Measurements from ENCODE around the gene KIFBP.

The KIFBP gene

DNA sequence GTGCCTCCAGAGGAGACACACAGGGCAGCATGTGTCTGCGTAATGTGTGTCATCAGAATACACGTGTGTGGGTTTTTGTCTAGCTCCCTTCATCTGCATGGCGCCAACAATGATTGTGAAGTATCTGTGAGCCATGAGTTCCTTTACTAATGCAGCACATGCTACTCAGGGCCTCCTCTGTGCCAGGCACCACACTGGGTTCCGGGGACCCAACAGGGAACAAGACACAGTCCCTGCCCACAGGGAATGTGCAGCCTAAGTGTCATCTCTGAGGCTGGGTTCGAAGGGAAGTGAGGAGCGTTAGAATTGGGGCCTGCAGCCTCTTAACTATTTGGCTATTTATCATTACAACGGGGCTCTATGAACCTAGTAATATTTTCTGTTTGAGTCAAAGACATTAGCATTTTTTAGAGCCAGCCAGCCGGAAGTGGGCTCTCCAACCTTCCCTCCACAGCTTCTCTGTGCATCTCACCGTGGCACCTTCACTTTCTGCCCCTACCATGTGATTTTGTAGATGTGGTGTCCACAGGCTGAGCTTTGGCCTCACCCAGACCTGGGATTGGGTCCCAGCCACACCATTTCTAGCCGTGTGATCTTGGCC, 55.4 kb downstream of the KIFBP start:
- TF ChIP-seq, protein P1, sequence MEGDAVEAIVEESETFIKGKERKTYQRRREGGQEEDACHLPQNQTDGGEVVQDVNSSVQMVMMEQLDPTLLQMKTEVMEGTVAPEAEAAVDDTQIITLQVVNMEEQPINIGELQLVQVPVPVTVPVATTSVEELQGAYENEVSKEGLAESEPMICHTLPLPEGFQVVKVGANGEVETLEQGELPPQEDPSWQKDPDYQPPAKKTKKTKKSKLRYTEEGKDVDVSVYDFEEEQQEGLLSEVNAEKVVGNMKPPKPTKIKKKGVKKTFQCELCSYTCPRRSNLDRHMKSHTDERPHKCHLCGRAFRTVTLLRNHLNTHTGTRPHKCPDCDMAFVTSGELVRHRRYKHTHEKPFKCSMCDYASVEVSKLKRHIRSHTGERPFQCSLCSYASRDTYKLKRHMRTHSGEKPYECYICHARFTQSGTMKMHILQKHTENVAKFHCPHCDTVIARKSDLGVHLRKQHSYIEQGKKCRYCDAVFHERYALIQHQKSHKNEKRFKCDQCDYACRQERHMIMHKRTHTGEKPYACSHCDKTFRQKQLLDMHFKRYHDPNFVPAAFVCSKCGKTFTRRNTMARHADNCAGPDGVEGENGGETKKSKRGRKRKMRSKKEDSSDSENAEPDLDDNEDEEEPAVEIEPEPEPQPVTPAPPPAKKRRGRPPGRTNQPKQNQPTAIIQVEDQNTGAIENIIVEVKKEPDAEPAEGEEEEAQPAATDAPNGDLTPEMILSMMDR (IDR thresholded peaks at IDR 0.05; ENCODE audit: borderline replicate concordance, insufficient read depth, low read depth, low read length) = no peak
- H3K4me3 ChIP-seq (ENCODE audit: low read depth, low read length) = peak overlapping the region; percentile 16

DNA sequence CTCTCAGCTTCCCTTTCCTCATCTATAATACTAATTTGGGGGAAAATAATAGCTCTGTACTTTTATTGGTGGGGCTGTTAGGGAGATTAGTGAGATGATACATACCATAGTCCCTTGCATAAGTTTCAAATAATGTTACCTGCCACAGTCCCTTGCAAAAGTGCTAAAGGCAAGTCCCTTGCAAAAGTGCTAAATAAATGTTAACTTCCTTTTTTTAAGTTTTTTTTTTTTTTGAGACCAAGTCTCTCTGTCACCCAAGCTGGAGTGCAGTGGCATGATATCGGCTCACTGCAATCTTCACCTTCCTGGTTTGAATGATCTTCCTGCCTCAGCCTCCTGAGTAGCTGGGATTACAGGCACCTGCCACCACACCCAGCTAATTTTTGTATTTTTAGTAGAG, 55.9 kb downstream of the KIFBP start:
- H3K4me3 ChIP-seq (ENCODE audit: low read depth, low read length) = no peak overlapping the region

DNA sequence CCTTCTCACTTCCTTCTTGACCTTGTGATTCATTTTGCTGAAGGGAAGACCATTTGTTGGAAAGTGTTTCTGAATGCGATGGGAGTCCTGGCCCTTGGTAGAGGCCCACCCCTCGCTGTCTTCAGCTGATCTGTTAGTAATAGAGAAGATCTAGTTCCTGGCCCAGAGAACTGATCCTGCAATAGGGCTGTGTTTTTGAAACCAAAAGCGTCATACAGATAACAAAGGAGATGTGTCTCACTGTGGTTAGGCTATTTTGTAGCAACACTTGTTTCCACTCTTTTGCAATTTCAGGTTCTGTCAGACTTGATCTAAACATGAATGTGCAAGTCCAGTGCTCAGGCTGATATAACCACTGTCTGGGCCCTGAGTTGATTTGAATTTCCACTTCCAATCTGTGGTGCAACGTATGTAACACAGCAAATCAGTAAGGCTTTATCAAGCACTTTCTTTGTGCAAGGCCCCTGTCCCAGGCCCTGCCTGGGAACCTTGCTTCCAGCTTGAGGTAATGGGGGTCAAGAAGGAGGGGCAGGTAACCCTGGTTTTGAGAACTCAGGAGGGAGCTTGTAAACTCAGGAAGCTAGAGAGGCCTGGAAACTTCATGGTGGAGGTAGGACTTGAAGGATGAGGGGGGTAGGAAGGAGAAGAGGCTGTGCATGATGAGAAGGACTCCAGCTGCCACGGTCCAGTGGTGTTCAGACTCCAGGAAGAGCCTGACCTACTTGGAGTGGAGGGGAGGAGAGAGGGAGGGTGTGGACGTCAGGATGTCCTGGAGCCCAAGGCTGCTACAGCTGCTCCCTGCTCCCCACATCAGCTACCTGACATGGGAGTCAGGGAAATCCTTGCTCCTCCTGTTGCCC, 57.1 kb downstream of the KIFBP start:
- H3K4me3 ChIP-seq (ENCODE audit: low read depth, low read length) = peak overlapping the region; percentile 15

More for the DNA sequence above, 55.9 kb downstream of the KIFBP start:
- TF ChIP-seq, protein P1 (IDR thresholded peaks at IDR 0.05; ENCODE audit: borderline replicate concordance, insufficient read depth, low read depth, low read length) = no peak

DNA sequence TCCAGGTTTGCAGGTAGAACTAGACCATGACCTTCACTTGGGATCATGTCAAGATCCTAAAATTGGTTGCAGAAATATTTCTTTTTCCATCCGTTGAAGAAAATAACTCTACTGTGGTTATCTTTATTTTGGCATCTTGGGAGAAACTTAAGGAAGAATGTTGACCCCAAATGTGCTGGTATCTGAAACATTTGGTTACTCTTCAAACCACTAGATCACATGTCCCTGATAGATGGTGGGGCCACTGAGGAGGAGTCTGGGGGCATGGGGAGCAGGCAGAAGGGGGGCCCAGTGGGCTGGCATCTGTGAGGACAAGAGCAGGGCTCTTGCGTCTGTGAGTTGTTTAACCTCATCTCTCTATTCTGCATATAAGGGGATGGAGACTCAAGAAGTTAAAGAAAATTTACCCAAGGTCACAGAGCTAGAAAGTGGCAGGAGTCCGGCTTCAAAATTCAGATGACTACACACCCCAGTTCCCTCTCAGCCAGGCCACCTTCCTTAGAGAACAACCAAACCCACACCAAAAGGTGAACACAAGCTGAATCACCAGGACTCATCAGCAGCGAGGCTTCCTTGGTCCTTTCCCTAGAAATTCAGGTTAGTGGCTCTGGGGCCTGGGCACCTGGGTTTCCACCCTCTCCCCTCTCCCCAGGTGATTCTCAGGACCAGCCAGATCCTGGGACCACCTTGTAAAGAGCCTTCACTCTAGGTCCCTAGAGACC, 58.7 kb downstream of the KIFBP start:
- TF ChIP-seq, protein P1 (IDR thresholded peaks at IDR 0.05; ENCODE audit: borderline replicate concordance, insufficient read depth, low read depth, low read length) = no peak
- no peak overlapping the region for H3K4me3 ChIP-seq (ENCODE audit: low read depth, low read length)

More for the DNA sequence above, 57.1 kb downstream of the KIFBP start:
- TF ChIP-seq, protein P1 (IDR thresholded peaks at IDR 0.05; ENCODE audit: borderline replicate concordance, insufficient read depth, low read depth, low read length) = no peak

DNA sequence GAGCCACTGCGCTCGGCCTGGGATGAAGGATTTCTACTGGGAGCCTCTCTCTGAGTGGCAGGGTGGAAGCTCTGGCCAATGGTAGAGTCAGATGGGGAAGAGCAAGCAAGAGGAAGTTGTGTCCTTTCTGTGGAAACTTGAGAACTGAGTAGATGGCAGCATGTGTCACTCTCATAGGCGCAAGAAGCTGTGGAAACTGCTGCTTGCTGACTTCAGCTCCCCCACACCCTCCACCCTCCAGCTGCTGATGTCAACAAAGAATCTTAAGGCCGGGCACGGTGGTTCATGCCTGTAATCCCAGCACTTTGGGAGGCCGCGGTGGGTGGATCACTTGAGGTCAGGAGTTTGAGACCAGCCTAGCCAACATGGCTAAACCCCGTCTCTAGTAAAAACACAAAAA, 59.5 kb downstream of the KIFBP start:
- H3K4me3 ChIP-seq (ENCODE audit: low read depth, low read length) = no peak overlapping the region
- TF ChIP-seq, protein P1 (IDR thresholded peaks at IDR 0.05; ENCODE audit: borderline replicate concordance, insufficient read depth, low read depth, low read length) = no peak

DNA sequence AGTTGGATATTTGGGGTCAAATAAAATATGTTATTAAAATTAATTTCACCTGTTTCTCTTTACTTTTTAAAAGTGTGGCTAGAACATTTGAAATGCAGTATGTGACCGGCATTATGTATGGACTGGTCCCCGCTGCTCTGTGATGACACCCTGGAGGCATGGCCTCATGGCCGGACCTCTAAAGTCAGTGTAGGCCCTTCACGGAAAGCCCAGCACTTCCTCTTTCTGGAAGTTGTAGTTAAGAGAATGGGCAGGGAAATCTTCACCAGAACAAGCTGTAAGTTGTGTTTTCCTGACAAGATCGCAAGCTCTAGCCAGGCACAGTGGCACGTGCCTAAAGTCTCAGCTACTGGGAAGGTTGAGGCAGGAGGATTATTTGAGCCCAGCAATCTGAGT, 61.0 kb downstream of the KIFBP start:
- H3K4me3 ChIP-seq (ENCODE audit: low read depth, low read length) = no peak overlapping the region
- TF ChIP-seq, protein P1 (IDR thresholded peaks at IDR 0.05; ENCODE audit: borderline replicate concordance, insufficient read depth, low read depth, low read length) = no peak
